AG04450 (cell line): ENCODE results near the gene MYO1F. TPM values are rescaled to one million over a fixed set of nuclear protein-coding genes. Genes with fewer than 3 reads are reported as not detected.
"Not testable (repeated sequence)": the region's sequence is repeated elsewhere in the genome, so short reads cannot be mapped to it uniquely, and the experiment has no call there.

ENCODE experiments used
- CTCF ChIA-PET: fragments of 300-600, 350-600 bp; formaldehyde crosslinking; extraction: SDS; loops from one replicate; lab custom pipeline; 2022; ENCODE audit warnings: antibody characterized with exemption, inconsistent platforms; lab: Charles Lee
- POLR2A ChIA-PET: fragments of 350-600 bp; formaldehyde crosslinking; extraction: SDS; loops from one replicate; lab custom pipeline; 2021; ENCODE audit warnings: antibody characterized with exemption, inconsistent platforms; lab: Yijun Ruan, JAX
- DNase-seq: peaks from one replicate; pipeline ENCODE4 v3.0.0-alpha.2; 2011; ENCODE audit warnings: low read depth, low spot score
- H3K27ac ChIP-seq: one replicate; pipeline ENCODE4 v1.5.1; 2012; ENCODE audit warnings: low read depth, low read length, control low read depth
- H3K27me3 ChIP-seq: one replicate; pipeline ENCODE4 v1.6.0; 2012; ENCODE audit warnings: low read length; ENCODE audit not compliant: control insufficient read depth, insufficient read depth
- H3K4me3 ChIP-seq: 2 replicates; pipeline ENCODE4 v1.5.1; 2011; ENCODE audit warnings: mild to moderate bottlenecking, low read depth, low read length, control low read depth
- H3K9me3 ChIP-seq: 2 replicates; pipeline ENCODE4 v1.5.1; 2012; ENCODE audit warnings: low read length; ENCODE audit not compliant: control insufficient read depth, insufficient read depth
- polyA plus RNA-seq: library from polyadenylated mRNA; depleted of rRNA; stranded (reverse); fragments of >200 nt; gene quantifications from 2 replicates; pipeline ENCODE4 v1.2.3, GENCODE V29; 2011
- TF ChIP-seq, protein P1 (sequence below): IDR thresholded peaks from 2 replicates; pipeline ENCODE4 v1.5.1; 2011; ENCODE audit warnings: low read depth, low read length, control low read depth, inconsistent platforms

MYO1F gene
- polyA plus RNA-seq, 1 experiment: 0.10 TPM

DNA sequence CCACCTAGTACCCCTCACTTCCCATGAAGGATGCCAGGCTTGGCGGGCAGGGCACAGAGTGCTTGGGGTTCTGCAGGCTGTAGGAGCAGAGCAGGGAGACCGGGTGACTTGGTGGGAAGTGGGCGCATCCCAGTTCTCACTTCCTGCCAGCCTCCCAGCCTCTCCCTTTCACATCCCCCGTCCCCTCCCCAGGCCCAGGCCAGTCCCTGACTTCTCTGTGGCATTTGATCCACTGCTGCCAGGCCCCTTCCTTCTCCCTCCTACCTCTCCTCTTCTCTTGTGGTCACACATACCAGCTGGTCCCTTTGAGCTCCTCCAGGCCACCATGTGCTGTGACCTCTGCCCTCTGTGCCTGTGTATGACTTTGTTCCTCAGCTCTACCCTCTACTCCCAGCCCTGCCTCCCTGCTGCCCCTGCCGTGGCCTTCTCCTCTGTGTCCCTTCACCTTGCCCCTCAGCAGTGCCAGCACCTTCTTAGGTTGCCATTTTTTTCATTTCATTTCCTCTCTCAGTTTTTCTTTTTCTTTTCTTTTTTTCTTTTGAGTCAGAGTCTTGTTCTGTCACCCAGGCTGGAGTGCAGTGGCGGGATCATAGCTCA lies 19.5 kb downstream of the MYO1F start:
- CTCF ChIA-PET: interaction anchor here (1.5 to 2.3 kb wide), 2 partner anchors 20 to 22 kb away, joined by 3 to 23 read pairs; partner anchors contain the start of gene MYO1F
- POLR2A ChIA-PET: no interaction called here
- peaks cover 3% of the 10 kb centered on the region for H3K27me3 ChIP-seq
- TF ChIP-seq, protein P1, sequence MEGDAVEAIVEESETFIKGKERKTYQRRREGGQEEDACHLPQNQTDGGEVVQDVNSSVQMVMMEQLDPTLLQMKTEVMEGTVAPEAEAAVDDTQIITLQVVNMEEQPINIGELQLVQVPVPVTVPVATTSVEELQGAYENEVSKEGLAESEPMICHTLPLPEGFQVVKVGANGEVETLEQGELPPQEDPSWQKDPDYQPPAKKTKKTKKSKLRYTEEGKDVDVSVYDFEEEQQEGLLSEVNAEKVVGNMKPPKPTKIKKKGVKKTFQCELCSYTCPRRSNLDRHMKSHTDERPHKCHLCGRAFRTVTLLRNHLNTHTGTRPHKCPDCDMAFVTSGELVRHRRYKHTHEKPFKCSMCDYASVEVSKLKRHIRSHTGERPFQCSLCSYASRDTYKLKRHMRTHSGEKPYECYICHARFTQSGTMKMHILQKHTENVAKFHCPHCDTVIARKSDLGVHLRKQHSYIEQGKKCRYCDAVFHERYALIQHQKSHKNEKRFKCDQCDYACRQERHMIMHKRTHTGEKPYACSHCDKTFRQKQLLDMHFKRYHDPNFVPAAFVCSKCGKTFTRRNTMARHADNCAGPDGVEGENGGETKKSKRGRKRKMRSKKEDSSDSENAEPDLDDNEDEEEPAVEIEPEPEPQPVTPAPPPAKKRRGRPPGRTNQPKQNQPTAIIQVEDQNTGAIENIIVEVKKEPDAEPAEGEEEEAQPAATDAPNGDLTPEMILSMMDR: no peak
- H3K27ac ChIP-seq: no peak overlapping the region
- DNase-seq: no peak
- H3K4me3 ChIP-seq: no peak overlapping the region
- H3K9me3 ChIP-seq: no peaks in the 10 kb centered on the region

DNA sequence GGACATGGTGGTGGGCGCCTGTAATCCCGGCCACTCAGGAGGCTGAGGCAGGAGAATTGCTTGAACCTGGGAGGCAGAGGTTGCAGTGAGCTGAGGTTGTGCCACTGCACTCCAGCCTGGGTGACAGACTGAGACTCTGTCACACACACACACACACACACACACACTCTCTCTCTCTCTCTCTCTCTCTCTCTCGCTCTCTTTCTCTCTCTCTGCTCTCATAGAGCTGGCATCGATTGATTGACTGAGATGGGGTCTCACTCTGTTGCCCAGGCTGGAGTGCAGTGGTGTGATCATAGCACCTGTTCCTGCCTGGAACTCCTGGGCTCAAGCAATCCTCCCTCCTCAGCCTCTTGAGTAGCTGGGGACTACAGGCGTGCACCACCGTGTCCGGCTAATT lies 23.5 kb downstream of the MYO1F start:
- not testable (repeated sequence) for H3K27ac ChIP-seq, H3K27me3 ChIP-seq, H3K9me3 ChIP-seq, H3K4me3 ChIP-seq, DNase-seq
- POLR2A ChIA-PET: interaction anchor here (1.0 kb wide), 1 partner anchor 26 kb away, joined by 4 read pairs; no protein-coding TSS in a partner anchor
- CTCF ChIA-PET: interaction anchor here (0.6 kb wide), 1 partner anchor 27 kb away, joined by 4 read pairs; no protein-coding TSS in a partner anchor

DNA sequence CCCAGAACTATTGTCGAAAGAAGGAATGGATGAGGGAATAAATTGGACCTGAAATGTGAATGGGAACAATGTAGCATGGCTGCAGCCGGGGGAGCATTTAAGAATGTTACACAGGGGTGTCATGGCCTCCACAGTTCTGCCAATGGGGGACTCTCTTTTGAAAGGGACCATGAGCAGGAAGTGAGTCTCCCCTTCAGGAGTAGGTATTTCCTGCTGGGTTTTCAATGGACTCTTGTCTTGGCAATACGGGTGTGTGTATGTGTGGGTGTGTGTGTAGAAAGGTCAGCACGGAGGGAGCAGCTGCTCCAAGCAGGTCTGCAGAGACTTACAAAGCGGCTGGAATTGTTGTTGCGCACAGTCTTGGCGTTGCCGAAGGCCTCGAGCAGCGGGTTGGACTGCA lies 24.4 kb downstream of the MYO1F start:
- TF ChIP-seq, protein P1: no peak
- peaks cover 3% of the 10 kb centered on the region; the same call in 1 of the 2 replicates for H3K9me3 ChIP-seq
- no peak overlapping the region for H3K4me3 ChIP-seq
- ChIA-PET CTCF (no interaction called here), POLR2A (no interaction called here)
- H3K27me3 ChIP-seq: no peaks in the 10 kb centered on the region
- DNase-seq: no peak
- no peak overlapping the region for H3K27ac ChIP-seq

DNA sequence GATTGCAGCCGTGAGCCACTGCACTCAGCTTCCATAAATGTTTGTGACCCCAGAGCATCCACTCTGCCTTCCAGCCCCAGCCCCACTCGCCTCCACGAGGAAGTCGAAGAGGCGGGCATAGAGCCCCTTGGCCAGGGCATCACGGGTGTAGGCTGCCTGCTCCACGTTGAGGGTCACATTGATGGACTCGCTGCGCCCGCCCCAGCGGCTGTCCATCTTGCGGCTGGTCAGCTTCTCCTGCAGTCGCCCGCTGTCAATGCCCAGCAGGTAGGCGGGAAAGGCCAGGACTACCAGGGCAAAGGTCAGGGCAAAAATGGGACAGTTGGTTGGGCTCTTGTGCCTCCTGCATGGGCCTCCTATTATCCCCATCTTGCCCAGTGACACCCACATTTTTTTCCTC lies 27.2 kb downstream of the MYO1F start:
- CTCF ChIA-PET: interaction anchor here (0.6 kb wide), 1 partner anchor 209 kb away, joined by 4 read pairs; no protein-coding TSS in a partner anchor

DNA sequence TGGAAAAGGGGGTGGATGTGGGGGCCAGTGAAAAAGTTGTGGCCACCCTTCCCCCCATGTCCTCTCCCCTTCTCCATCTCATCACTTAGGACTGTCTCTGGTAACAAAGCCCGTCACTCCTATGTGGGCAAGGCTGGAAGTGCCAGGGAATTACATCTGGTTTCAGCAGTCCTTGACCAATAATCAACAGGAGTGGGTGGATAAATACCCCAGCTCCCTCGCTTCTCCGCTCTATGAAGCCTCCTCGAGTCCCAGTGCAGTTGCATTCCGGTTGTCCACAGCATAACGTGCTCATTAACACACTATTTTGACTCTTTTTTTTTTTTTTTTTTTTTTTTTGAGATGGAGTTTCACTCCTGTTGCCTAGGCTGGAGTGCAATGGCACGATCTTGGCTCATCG lies 31.5 kb downstream of the MYO1F start:
- Histone ChIP-seq H3K27me3 (no peaks in the 10 kb centered on the region), H3K27ac (no peak overlapping the region), H3K4me3 (no peak overlapping the region), H3K9me3 (peaks cover 3% of the 10 kb centered on the region; the same call in 1 of the 2 replicates)
- ChIA-PET POLR2A (no interaction called here), CTCF (interaction anchor here (0.6 to 2.2 kb wide), 3 partner anchors 35 to 135 kb away, joined by 3 to 9 read pairs (median 6); no protein-coding TSS in a partner anchor)
- TF ChIP-seq, protein P1: no peak
- DNase-seq: no peak

More for the DNA sequence above, 27.2 kb downstream of the MYO1F start:
- no peak overlapping the region for H3K27ac ChIP-seq
- TF ChIP-seq, protein P1: no peak
- DNase-seq: no peak
- peaks cover 3% of the 10 kb centered on the region; the same call in 1 of the 2 replicates for H3K9me3 ChIP-seq
- no peaks in the 10 kb centered on the region for H3K27me3 ChIP-seq
- H3K4me3 ChIP-seq: no peak overlapping the region
- POLR2A ChIA-PET: interaction anchor here (0.6 kb wide), 1 partner anchor 30 kb away, joined by 4 read pairs; no protein-coding TSS in a partner anchor
